Heart left ventricle (tissue), 16 donors: Measurements from ENCODE around the gene PSMD13. TPM values are rescaled to one million over a fixed set of nuclear protein-coding genes. Genes with fewer than 3 reads are reported as not detected.

Experiments used
- ATAC-seq, 4 donors: fragments of 200-7000 bp; cut with Tn5 transposase; one replicate each; pipeline ENCODE4 v1.9.1; 2020 to 2022; ENCODE audit warnings: moderate library complexity in 4 of 4, mild to moderate bottlenecking in 3 of 4, moderate number of reproducible peaks in 1 of 4
- DNase-seq, 5 donors: peaks; one replicate each; pipeline ENCODE4 v3.0.0-alpha.2; 2020
- H3K27ac ChIP-seq, 12 donors: fragments of 200-600 bp; sonication (generic) in 4 of 12; one replicate each; pipeline versions ENCODE4 v1.5.0 to v1.8.0; 2016 to 2022; ENCODE audit warnings: mild to moderate bottlenecking in 2 of 12
- H3K27me3 ChIP-seq, 9 donors: fragments of 200-600 bp; sonication (generic) in 2 of 9; one replicate each; pipeline versions ENCODE4 v1.5.1 to v1.8.0; 2016 to 2022; ENCODE audit warnings: mild to moderate bottlenecking in 3 of 9
- H3K36me3 ChIP-seq, 9 donors: fragments of 200-600 bp; sonication (generic) in 2 of 9; one replicate each; pipeline versions ENCODE4 v1.5.0 to v1.8.0; 2018 to 2022; ENCODE audit warnings: mild to moderate bottlenecking in 2 of 9
- H3K4me1 ChIP-seq, 12 donors: fragments of 200-600 bp; sonication (generic) in 4 of 12; one replicate each; pipeline versions ENCODE4 v1.5.0 to v1.8.0; 2016 to 2022; ENCODE audit warnings: mild to moderate bottlenecking in 3 of 12
- H3K4me3 ChIP-seq, 12 donors: fragments of 200-600 bp; sonication (generic) in 4 of 12; one replicate each; pipeline versions ENCODE4 v1.5.0 to v1.8.0; 2017 to 2022; ENCODE audit warnings: mild to moderate bottlenecking in 9 of 12, moderate library complexity in 4 of 12
- H3K9me3 ChIP-seq, 12 donors: fragments of 200-600 bp; sonication (generic) in 4 of 12; one replicate each; pipeline versions ENCODE4 v1.5.0 to v1.8.0; 2016 to 2022; ENCODE audit warnings: mild to moderate bottlenecking in 1 of 12
- POLR2A ChIP-seq, 2 donors: fragments of 450-650 bp; IDR thresholded peaks; one replicate each; pipeline ENCODE4 v1.6.1; 2017; ENCODE audit warnings: antibody characterized with exemption in 2 of 2, mild to moderate bottlenecking in 2 of 2, moderate library complexity in 2 of 2
- WGBS, 4 donors: extraction: QIAGEN DNeasy Blood & Tissue Kit in 2 of 4; methylation state at CpG; one replicate each; pipeline versions ENCODE4 v1.1.5 to v1.1.7; 2013 to 2018; 5-methylcytosine and 5-hydroxymethylcytosine counted together
- intact Hi-C, 10 donors: fragments of 100-400 bp; cut with DNase I; formaldehyde crosslinking; loops; one replicate each; pipeline versions ENCODE4 v1.11.1 to v1.14.2; 2022
- polyA plus RNA-seq, 2 donors: library from polyadenylated mRNA; stranded (reverse); fragments of 200-250 nt; gene quantifications; one replicate each; pipeline ENCODE4 v1.2.3, GENCODE V29; 2013
- total RNA-seq, 9 donors: library from RNA; depleted of rRNA in 2 of 9; stranded (reverse); fragments of >200 nt in 2 of 9; fragmentation: NEBNext Ultra II Directional in 3 of 9; extraction: Animal tissue kit (Norgen Biotek cat#: 25700) in 3 of 9; gene quantifications; one replicate each; pipeline versions ENCODE4 v1.1.0 to v1.2.4, GENCODE V29; 2016 to 2023
- TF ChIP-seq, protein P1 (sequence below), 12 donors: fragments of 200-600 bp; sonication (generic) in 4 of 12; IDR thresholded peaks; one replicate each; pipeline versions ENCODE4 v1.5.0 to v1.8.0; 2018 to 2022; ENCODE audit warnings: antibody characterized with exemption in 12 of 12, mild to moderate bottlenecking in 5 of 12
- donor health status: ischemic (EF 13 %, LVEDD 7.1; RV severe dilation, severe dysfunction).
- donor health status: healthy with polysubstance abuse.
- donor health status: DM: no; HTN: yes; CAD: no.
- donor health status: DM: no; HTN: no; CAD: no.
- donor health status: ischemic (EF 25% LVEDD 6.9; RV normal size, moderate dysfunction).
- donor health status: ischemic (EF 25% LVEDD 5.7; RV mildly dilated, moderate dysfunction).
- donor health status: healthy.
- donor health status: DM: yes; HTN: yes; CAD: no.
- donor health status: ischemic (EF 35%, LVEDD 5.7; RV mildly dilated, moderate dysfunction).
- donor health status: nonischemic (EF 11% LVEDD 7.7; RV severe dilation, severe dysfunction).
- donor health status: DM: yes; HTN: yes; CAD: no.
- donor health status: PGD.
- donor health status: ischemic (EF 29% LVEDD 5.4; RV normal size, mild dysfunction).
- donor health status: nonischemic (EF 23%, LVEDD 6.1; RV moderate dilation, normal function).

PSMD13 gene
- total and polyA plus RNA-seq, 11 donors, result 75.1 to 140 (median 89.5) TPM

DNA sequence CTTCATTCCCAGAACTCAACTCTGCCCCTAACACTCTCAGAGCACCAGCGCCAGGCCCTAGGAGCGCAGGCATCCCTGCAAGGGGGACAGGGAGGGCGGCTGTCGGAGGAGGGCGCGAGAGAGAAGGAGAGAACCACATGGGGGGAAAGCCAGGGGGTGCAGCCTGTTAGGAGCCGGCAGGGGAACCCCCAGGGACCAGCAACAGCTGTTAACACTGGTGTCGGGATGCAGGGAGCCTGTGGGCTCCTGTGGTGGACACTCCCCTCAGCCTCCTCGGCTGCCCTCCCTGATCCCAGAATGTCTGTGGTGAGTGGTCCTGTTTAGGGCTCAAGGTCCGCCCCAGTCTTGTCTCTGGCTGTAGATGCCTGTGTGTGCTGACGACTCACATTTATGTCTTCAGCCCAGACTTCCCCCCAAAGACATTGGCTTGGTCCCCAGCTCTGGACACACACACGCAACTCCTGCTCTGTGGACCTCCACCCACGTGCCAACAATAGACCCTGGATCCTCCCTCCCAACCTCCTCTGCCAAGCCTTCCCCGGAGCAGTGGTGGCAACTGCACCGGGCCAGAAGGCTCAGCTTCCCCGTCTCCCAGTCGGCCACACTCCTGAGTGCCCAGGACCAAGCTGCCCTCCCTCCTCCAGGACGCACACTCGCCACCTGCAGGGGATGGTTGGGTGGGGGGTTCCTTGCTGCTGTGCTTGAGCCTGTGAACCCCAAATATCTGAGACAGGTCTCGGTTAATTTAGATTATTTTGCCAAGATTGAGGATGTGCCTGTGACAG lies 63.4 kb downstream of the PSMD13 start:
- TF ChIP-seq POLR2A (IDR thresholded peaks at IDR 0.05), result no peak
- TF ChIP-seq, protein P1, sequence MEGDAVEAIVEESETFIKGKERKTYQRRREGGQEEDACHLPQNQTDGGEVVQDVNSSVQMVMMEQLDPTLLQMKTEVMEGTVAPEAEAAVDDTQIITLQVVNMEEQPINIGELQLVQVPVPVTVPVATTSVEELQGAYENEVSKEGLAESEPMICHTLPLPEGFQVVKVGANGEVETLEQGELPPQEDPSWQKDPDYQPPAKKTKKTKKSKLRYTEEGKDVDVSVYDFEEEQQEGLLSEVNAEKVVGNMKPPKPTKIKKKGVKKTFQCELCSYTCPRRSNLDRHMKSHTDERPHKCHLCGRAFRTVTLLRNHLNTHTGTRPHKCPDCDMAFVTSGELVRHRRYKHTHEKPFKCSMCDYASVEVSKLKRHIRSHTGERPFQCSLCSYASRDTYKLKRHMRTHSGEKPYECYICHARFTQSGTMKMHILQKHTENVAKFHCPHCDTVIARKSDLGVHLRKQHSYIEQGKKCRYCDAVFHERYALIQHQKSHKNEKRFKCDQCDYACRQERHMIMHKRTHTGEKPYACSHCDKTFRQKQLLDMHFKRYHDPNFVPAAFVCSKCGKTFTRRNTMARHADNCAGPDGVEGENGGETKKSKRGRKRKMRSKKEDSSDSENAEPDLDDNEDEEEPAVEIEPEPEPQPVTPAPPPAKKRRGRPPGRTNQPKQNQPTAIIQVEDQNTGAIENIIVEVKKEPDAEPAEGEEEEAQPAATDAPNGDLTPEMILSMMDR (IDR thresholded peaks at IDR 0.05), result peak in 2 of 12 donors; percentile 14 to 19
- Histone ChIP-seq H3K27me3 (peaks cover 4 to 47% (median 17%) of the 10 kb centered on the region in 9 donors), H3K36me3 (no peaks in the 10 kb centered on the region), H3K4me3 (no peak overlapping the region), H3K27ac (no peak overlapping the region), H3K9me3 (no peaks in the 10 kb centered on the region), H3K4me1 (peaks cover 0 to 19% (median 3%) of the 10 kb centered on the region in 12 donors)
- 20 to 39% (median 34%) methylated on average over 5 to 20 of the region's 20 CpGs for WGBS, 4 donors
- DNase-seq, result peak in 3 of 5 donors; percentile 26 to 48 (median 37)
- intact Hi-C loops, result loop anchor here in 4 of 10 donors (2.0 to 10.0 kb wide), 5 partner anchors 47 to 205 kb away; partner anchors contain the start of genes BET1L (in 1 of the 4), RIC8A (in 1 of the 4) and RNH1 (in 1 of the 4)
- no peak for ATAC-seq

Other genes starting within 250 kb of the PSMD13 start
- not detected for gene SCGB1C1, start 43.9 kb upstream of the PSMD13 start, total RNA-seq
- not detected for gene SCGB1C1, start 43.9 kb upstream of the PSMD13 start, polyA plus RNA-seq
- 10 to 100 TPM; 16.4 to 32.2 (median 20.9) TPM for gene BET1L, start 29.6 kb upstream of the PSMD13 start, total RNA-seq
- gene BET1L, start 29.6 kb upstream of the PSMD13 start, polyA plus RNA-seq, result 10 to 100 TPM; 12.9 to 28.0 TPM
- gene RIC8A, start 29.3 kb upstream of the PSMD13 start, total RNA-seq, result 10 to 100 TPM; 48.7 to 94.1 (median 74.3) TPM
- 10 to 100 TPM; 32.7 to 99.5 TPM for gene RIC8A, start 29.3 kb upstream of the PSMD13 start, polyA plus RNA-seq
- gene SIRT3, start 634 bp upstream of the PSMD13 start, total RNA-seq, result 10 to 100 TPM; 21.6 to 46.5 (median 27.8) TPM
- 10 to 100 TPM; 21.2 to 23.6 TPM for gene SIRT3, start 634 bp upstream of the PSMD13 start, polyA plus RNA-seq
- gene NLRP6, start 41.4 kb downstream of the PSMD13 start, total RNA-seq, result under 1 TPM in 4 of 9 donors, not detected in 5; 0.09 to 0.20 (median 0.16) TPM
- under 1 TPM in 1 of 2 donors, not detected in 1; 0.14 TPM for gene NLRP6, start 41.4 kb downstream of the PSMD13 start, polyA plus RNA-seq
- 10 to 100 TPM in 2 of 9 donors, 1 to 10 TPM in 7; 4.5 to 11.1 (median 6.2) TPM for gene PGGHG, start 52.1 kb downstream of the PSMD13 start, total RNA-seq
- 10 to 100 TPM in 1 of 2 donors, 1 to 10 TPM in 1; 9.4 to 15.7 TPM for gene PGGHG, start 52.1 kb downstream of the PSMD13 start, polyA plus RNA-seq
- gene IFITM5, start 62.5 kb downstream of the PSMD13 start, total RNA-seq, result not detected
- not detected for gene IFITM5, start 62.5 kb downstream of the PSMD13 start, polyA plus RNA-seq
- 100 to 1,000 TPM; 116 to 412 (median 149) TPM for gene IFITM2, start 70.8 kb downstream of the PSMD13 start, total RNA-seq
- 100 to 1,000 TPM; 270 to 501 TPM for gene IFITM2, start 70.8 kb downstream of the PSMD13 start, polyA plus RNA-seq
- 100 to 1,000 TPM in 6 of 9 donors, 10 to 100 TPM in 3; 61.3 to 277 (median 127) TPM for gene IFITM1, start 77.1 kb downstream of the PSMD13 start, total RNA-seq
- 100 to 1,000 TPM; 158 to 278 TPM for gene IFITM1, start 77.1 kb downstream of the PSMD13 start, polyA plus RNA-seq
- 100 to 1,000 TPM; 144 to 781 (median 214) TPM for gene IFITM3, start 83.9 kb downstream of the PSMD13 start, total RNA-seq
- 100 to 1,000 TPM; 501 to 873 TPM for gene IFITM3, start 83.9 kb downstream of the PSMD13 start, polyA plus RNA-seq
- 1 to 10 TPM in 2 of 9 donors, under 1 TPM in 5, not detected in 2; 0.28 to 1.9 (median 0.67) TPM for gene B4GALNT4, start 132.5 kb downstream of the PSMD13 start, total RNA-seq
- under 1 TPM; 0.68 to 0.91 TPM for gene B4GALNT4, start 132.5 kb downstream of the PSMD13 start, polyA plus RNA-seq
- gene PKP3, start 157.2 kb downstream of the PSMD13 start, total RNA-seq, result 1 to 10 TPM in 5 of 9 donors, under 1 TPM in 4; 0.15 to 2.0 (median 1.0) TPM
- under 1 TPM; 0.17 to 0.34 TPM for gene PKP3, start 157.2 kb downstream of the PSMD13 start, polyA plus RNA-seq
- 10 to 100 TPM; 22.6 to 65.6 (median 30.4) TPM for gene SIGIRR, start 178.0 kb downstream of the PSMD13 start, total RNA-seq
- gene SIGIRR, start 178.0 kb downstream of the PSMD13 start, polyA plus RNA-seq, result 100 to 1,000 TPM in 1 of 2 donors, 10 to 100 TPM in 1; 41.2 to 105 TPM
- gene ANO9, start 205.0 kb downstream of the PSMD13 start, total RNA-seq, result 1 to 10 TPM in 2 of 9 donors, under 1 TPM in 1, not detected in 6; 0.21 to 3.1 (median 2.7) TPM
- gene ANO9, start 205.0 kb downstream of the PSMD13 start, polyA plus RNA-seq, result under 1 TPM; 0.07 to 0.19 TPM
- 10 to 100 TPM; 20.3 to 43.0 (median 25.7) TPM for gene PTDSS2, start 213.3 kb downstream of the PSMD13 start, total RNA-seq
- 10 to 100 TPM; 33.1 to 36.2 TPM for gene PTDSS2, start 213.3 kb downstream of the PSMD13 start, polyA plus RNA-seq